RWPE1 (cell line): ENCODE measurements around the gene BHLHA9.

Source experiments
- CTCF ChIA-PET: fragments of 350-600 bp; sonication (Branson Sonifier 250); formaldehyde crosslinking; extraction: SDS; loops from one replicate; lab custom pipeline; 2021; lab: Yijun Ruan, JAX
- POLR2A ChIA-PET: fragments of 400-600 bp; formaldehyde crosslinking; extraction: SDS; loops from one replicate; lab custom pipeline; 2020; ENCODE audit warnings: antibody characterized with exemption; ENCODE audit not compliant: low non-redundant PET; lab: Yijun Ruan, JAX
- DNase-seq: peaks from one replicate; pipeline ENCODE4 v3.0.0; 2012; ENCODE audit warnings: low spot score
- H3K27ac ChIP-seq: fragments of 450-650 bp; 2 replicates; pipeline ENCODE4 v1.5.1; 2017
- CTCF ChIP-seq: fragments of 450-650 bp; conservative IDR thresholded peaks from 2 replicates; pipeline ENCODE4 v1.5.1; 2017; ENCODE audit warnings: low read depth, mild to moderate bottlenecking

BHLHA9 gene

GRCh38 chr17:1244606-1245012, 25.6 kb upstream of the BHLHA9 start:
- ChIA-PET POLR2A (no interaction called here), CTCF (no interaction called here)
- no peak for DNase-seq

GRCh38 chr17:1251866-1252608, 18.2 kb upstream of the BHLHA9 start:
- POLR2A ChIA-PET = no interaction called here
- TF ChIP-seq CTCF = no peak
- DNase-seq = no peak
- CTCF ChIA-PET = no interaction called here
- H3K27ac ChIP-seq = peak overlapping the region; percentile 22; the same call in 1 of the 2 replicates

More at GRCh38 chr17:1244606-1245012, 25.6 kb upstream of the BHLHA9 start:
- H3K27ac ChIP-seq = no peak overlapping the region; the same call in 1 of the 2 replicates
- TF ChIP-seq CTCF = no peak

- ChIA-PET CTCF (interaction anchor here (0.6 to 1.3 kb wide), 2 partner anchors 9 to 36 kb away, joined by 3 to 6 read pairs; no protein-coding TSS in a partner anchor), POLR2A (interaction anchor here (0.6 to 0.7 kb wide), 2 partner anchors 93 to 113 kb away, joined by 3 to 8 read pairs; no protein-coding TSS in a partner anchor)
- TF ChIP-seq CTCF = no peak
- H3K27ac ChIP-seq = no peak overlapping the region
- DNase-seq = no peak
Observed at GRCh38 chr17:1255041-1255440, 15.2 kb upstream of the BHLHA9 start.

GRCh38 chr17:1256699-1257098, 13.5 kb upstream of the BHLHA9 start:
- no peak overlapping the region for H3K27ac ChIP-seq
- no peak for DNase-seq
- POLR2A ChIA-PET = no interaction called here
- TF ChIP-seq CTCF = no peak
- CTCF ChIA-PET = interaction anchor here (0.7 kb wide), 1 partner anchor 62 kb away, joined by 3 read pairs; no protein-coding TSS in a partner anchor

GRCh38 chr17:1260086-1260769, 10.0 kb upstream of the BHLHA9 start:
- DNase-seq = no peak
- no peak overlapping the region for H3K27ac ChIP-seq
- CTCF ChIA-PET = interaction anchor here (0.6 to 2.8 kb wide), 14 partner anchors 9 to 389 kb away, joined by 3 to 17 read pairs (median 3); partner anchors contain the start of gene INPP5K
- TF ChIP-seq CTCF = no peak
- POLR2A ChIA-PET = no interaction called here

GRCh38 chr17:1260770-1261161, 9.5 kb upstream of the BHLHA9 start:
- ChIA-PET POLR2A (no interaction called here), CTCF (interaction anchor here (0.9 to 2.8 kb wide), 5 partner anchors 8 to 255 kb away, joined by 3 to 17 read pairs (median 5); partner anchors contain the start of gene INPP5K)
- no peak for DNase-seq
- H3K27ac ChIP-seq = no peak overlapping the region
- TF ChIP-seq CTCF = no peak
